Stimulated activated CD4-positive, alpha-beta T cell treated with anti-CD3 and anti-CD28 coated beads, Interleukin-2, amount 100 ng/mL, for 4 hours (primary cell): ENCODE measurements around the gene PNN.
"Not testable (repeated sequence)": the region's sequence is repeated elsewhere in the genome, so short reads cannot be mapped to it uniquely, and the experiment has no call there.

Source experiments
- DNase-seq: peaks from one replicate; pipeline ENCODE4 v3.0.0-alpha.2; 2020; ENCODE audit warnings: low read depth

Gene PNN

DNA sequence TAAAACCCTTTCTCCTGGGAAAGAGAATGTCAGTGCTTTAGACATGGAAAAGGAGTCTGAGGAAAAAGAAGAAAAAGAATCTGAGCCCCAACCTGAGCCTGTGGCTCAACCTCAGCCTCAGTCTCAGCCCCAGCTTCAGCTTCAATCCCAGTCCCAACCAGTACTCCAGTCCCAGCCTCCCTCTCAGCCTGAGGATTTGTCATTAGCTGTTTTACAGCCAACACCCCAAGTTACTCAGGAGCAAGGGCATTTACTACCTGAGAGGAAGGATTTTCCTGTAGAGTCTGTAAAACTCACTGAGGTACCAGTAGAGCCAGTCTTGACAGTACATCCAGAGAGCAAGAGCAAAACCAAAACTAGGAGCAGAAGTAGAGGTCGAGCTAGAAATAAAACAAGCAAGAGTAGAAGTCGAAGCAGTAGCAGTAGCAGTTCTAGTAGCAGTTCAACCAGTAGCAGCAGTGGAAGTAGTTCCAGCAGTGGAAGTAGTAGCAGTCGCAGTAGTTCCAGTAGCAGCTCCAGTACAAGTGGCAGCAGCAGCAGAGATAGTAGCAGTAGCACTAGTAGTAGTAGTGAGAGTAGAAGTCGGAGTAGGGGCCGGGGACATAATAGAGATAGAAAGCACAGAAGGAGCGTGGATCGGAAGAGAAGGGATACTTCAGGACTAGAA, 6.1 kb downstream of the PNN start:
- DNase-seq, result no peak

DNA sequence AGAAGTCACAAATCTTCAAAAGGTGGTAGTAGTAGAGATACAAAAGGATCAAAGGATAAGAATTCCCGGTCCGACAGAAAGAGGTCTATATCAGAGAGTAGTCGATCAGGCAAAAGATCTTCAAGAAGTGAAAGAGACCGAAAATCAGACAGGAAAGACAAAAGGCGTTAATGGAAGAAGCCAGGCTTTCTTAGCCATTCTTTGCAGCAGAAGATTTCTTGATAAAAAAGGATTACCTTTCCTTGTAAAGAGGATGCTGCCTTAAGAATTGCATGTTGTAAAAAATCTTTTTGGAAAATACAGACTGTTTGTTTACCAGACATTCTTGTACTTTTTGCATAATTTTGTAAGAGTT, 6.6 kb downstream of the PNN start:
- no peak for DNase-seq

DNA sequence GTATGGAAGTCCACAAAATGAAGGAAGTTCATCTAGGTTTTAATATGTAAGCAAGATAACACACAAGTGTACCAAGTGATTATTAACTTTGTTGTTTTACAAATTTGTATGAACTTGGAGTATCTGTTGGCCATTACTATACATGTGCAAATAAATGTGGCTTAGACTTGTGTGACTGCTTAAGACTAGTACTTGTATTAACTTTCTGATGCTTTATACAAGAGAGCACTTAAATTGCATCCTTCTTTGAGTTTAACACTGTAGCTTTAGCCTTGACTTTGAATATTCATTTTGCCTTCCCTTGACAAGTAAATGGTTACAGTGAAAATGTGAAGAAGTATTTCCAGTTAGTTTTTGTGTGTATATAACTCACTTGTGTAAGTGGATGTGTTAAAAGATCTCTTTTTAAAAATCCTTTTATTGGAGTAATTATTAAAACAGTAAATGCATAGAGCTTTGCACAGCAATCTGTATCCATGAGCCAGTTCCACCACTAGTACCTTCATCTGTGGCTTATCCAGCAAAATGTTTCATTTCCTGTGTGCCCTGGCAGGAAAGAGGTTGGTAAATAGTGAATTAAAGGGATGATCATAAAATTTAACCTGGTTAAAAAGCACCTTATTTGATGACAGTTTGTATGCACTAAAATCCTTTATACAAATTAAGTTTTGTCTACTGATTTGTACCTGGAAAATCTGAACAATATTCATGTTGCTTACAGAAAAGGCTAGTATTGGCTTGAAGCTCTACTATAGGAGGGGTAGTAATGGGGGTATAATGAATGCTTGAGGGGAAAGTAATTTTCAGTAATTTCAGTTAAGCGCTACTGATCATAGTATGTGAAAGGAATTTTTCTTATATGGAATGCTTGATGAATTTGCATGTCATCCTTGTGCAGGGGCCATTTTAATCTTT, 8.0 kb downstream of the PNN start:
- DNase-seq, result no peak

DNA sequence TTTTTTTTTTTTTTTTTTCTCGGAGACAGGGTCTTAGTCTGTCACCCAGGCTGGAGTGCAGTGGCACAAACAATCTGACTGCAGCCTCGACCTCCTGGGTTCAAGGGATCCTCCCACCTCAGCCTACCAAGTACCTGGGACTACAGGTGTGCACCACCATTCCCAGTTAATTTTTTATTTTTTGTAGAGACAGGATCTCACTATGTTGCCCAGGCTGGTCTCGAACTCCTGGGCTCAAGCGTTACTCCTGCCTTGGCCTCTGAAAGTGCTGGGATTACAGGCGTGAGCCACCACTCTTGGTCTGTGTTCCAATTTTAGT, 8.6 kb downstream of the PNN start:
- DNase-seq, result not testable (repeated sequence)

DNA sequence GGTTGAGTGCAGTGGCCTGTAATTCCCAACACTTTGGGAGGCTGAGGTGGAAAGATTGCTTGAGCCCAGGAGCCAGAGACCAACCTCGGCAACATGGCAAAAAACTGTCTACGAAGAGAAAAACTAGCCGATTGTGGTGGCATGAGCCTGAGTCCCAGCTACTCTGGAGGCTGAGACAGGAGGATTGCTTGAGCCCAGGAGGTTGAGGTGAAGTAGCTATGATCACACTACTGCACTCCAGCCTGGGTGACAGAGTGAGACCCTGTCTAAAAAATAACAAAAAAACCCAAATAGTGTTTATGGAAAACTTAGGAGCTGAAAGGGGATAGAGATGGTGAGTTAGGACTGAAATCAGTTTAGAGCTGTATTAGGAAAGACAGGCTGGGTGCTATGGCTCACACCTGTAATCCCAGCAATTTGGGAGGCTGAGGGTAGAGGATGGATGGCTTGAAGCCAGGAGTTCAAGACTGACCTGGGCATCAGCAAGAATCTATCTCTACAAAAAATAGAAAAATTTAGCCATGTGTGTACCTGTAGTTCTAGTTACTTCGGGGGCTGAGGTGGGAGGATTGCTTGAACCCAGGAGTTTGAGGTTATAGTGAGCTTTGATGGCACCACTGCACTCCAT, 9.7 kb downstream of the PNN start:
- no peak for DNase-seq

DNA sequence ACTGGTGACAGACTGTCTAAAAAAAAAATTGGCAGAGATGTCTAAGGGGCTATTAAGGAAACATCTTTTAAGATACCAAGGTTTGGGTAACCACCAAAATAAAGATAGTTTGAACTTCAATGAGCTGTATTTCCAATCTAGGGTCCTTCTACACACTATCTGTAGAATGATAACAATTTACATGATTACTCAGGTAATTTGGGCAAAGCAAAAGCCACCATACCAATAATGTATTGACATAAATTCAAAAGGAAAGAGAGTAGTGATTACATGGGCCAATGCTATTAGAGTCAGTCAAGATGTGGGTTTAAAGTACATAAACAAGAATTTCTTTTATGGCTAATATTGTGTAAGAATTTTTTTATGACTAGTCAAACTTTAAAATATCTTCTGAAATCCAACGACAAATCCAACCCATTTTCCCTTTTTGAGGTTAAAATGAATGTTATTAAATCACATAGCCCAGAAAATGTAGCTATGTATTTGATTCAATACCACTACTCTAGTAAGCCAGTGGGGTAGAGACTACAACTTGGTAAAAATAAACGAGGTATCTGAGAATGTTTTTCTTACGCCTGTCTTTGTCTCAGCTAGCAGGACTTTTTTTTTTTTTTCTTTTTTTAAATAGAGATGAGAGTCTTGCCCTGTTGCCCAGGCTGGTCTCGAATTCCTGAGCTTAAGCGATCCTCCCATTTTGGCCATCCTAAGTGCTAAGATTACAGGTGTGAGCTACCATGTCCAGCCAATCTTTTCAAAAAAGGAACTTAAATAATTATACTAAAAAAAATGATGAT, 10.4 kb downstream of the PNN start:
- DNase-seq, result no peak

DNA sequence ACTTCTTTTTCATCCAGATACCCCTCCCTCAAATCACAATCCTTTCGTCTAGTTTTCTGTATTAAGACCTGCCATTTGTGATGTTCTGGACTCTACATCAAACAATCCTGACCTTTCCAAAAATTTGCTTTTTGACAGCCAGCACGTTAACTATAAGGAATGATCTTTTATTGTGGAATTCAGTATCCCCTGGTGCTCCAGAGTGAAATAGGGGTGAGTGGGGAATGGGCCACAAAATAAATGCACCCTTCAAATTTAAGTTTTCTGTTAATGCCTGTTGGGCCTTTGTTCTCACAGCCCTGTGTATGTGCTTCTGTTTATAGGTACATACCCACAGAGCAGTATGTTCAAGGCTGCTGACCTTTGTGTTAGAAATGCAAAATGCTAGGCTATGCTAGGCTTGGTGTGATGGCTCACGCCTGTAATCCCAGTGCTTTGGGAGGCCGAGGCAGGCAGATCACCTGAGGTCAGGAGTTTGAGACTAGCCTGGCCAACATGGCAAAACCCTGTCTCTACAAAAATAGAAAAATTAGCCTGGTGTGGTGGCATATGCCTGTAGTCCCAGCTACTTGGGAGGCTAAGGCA, 12.0 kb downstream of the PNN start:
- DNase-seq, result no peak

DNA sequence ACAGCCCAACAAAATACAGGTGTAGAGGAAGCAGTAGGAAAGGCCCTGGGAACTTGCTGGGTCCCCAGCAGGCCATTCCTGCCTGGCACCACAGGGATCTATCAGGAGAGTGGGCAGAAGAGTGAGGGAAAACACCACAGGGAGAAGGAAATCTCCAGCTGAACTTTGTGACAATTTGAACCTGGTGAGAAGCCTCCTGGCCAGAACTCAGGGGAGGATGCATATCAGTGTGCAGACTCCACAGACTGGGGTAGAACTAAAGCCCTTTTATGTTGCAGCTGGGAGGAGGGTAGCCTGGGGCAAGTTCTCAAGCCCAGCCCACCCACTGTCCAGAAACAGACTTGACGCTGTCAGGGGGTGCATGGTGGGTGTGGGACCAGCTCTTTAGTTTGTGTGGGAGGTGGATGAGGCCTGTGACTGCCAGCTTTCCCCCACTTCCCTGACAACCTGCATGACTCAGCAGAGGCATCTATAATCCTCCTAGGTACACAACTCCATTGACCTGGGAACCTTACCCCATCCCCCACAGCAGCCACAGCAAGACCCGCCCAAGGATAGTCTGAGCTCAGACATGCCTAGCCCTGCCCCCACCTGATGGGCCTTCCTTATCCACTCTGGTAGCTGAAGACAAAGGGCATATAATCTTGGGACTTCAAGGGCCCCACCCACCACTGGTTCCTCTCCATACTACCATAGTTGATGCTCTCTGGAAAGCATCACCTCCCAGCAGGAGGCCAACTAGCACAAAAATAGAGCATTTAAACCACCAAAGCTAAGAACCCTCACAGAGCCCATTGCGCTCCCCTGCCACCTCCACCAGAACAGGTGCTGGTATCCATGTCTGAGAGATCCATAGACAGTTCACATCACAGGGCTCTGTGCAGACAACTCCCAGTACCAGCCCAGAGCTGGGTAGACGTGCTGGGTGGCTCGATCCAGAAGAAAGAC, 28.9 kb downstream of the PNN start:
- DNase-seq, result no peak

DNA sequence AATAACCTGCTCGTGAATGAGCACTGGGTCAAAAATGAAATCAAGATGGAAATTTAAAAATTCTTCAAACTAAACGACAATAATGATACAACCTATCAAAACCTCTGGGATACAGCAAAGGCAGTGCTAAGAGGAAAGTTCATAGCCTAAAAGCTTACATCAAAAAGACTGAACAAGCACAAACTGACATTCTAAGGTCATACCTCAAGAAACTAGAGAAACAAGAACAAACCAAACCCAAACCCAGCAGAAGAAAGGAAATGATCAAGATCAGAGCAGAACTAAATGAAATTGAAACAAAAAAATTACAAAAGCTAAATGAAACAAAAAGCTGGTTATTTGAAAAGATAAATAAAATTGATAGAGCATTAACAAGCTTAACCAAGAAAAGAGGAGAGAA, 32.4 kb downstream of the PNN start:
- not testable (repeated sequence) for DNase-seq

DNA sequence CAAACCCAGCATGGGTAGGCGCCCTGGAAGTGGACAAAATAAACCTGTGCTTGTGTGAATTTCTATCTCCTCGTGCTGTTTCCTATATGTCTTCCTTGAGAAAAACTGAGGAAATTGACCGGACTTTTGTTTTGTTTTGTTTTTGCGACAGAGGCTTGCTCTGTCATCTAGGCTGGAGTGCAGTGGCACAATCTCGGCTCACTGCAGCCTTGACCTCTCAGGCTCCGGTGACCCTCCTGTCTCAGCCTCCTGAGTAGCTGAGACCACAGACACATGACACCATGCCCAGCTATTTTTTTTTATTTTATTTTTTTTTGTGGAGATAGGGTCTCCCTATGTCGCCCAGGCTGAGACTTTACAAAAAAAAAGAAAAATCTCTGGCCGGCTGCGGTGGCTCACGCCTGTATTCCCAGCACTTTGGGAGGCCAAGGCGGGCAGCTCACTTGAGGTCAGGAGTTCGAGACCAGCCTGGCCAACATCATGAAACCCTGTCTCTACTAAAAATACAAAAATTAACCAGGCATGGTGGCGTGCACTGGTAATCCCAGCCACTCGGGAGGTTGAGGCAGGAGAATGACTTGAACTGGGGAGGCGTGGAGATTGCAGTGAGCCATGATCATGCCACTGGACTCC, 36.2 kb downstream of the PNN start:
- DNase-seq, result no peak

DNA sequence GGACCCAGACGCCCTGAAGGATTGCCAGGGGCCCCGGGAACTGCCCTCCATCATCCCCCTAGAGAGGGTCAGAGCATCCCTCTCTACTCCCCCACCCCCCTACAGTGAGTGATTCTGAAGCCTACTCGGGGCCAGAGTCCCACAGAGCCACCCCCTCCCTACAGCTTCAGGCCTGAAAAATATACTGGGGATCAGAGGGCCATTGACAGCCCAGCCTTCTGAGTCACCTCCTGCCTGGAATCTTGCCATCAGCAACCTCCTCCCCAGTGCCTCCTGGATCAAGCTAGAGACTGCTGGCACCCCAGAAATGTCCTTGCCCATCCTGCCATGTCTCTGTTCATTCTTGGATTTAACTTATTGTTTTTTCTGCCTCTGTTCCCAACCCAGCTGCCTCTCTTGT, 37.0 kb downstream of the PNN start:
- no peak for DNase-seq

DNA sequence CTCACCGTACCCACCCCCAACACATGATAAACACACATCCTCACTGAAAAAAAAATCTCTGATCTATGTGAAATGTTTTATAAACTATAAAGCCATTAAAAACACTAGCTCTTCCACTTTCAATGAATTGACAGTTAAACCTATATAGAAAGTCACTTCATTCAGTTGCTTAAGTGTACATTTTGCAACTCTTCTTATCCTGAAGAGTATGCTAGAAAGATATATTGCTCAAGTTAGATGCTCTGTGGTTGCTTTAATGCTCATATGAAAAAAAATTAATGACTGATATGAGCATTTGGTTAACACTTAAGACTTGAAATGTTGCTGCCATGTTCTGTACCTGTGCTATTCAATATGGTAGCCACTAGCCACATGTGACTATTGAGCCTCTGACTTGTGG, 37.6 kb downstream of the PNN start:
- DNase-seq, result no peak

DNA sequence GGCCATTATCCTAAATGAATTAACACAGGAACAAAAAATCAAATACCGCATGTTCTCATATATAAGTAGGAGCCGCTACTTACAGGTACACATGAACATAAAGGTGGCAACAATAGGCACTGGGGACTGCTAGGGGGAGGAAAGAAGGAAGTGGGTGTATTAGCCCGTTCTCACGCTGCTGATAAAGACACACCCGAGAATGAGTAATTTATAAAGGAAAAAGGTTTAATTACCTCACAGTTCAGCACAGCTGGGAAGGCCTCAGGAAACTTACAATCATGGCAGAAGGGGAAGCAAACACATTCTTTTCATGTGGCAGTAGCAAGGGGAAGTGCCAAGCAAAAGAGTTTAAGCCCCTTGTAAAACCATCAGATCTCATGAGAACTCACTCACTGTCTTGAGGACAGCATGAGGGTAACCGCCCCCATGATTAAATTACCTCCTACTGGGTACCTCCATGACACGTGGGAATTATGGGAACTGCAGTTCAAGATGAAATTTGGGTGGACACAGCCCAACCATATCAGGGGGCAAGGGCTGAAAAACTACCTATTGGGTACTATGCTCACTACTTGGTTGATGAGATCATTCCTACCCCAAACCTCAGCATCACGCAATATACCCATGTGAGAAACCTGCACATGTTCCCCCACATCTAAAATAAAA, 42.3 kb downstream of the PNN start:
- DNase-seq, result no peak

DNA sequence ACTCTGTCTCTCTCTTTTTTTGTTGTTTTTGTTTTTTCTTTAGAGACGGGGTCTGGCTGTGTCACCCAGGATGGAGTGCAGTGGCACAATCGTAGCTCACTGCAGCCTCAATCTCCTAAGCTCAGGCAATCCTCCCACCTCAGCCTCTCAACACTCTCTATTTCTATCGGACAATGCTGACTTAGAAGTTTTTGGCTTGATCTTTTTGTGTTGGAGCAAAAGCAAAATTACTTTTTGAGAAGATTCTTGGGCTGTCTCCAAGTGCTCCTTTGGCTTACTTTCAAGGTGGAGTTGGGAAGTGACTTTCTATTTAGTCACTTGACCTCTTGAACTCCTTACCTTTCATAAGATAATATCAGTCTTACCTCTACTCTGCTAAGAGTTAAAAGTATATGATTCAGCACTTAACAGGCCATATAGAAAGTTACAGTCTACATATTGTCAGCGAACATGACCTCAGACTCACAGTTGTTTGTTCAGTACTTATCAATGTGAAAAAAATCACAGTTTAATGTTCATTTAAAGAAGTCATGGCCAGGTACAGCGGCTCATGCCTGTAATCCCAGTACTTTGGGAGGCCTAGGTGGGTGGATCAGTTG, 43.2 kb downstream of the PNN start:
- no peak for DNase-seq

DNA sequence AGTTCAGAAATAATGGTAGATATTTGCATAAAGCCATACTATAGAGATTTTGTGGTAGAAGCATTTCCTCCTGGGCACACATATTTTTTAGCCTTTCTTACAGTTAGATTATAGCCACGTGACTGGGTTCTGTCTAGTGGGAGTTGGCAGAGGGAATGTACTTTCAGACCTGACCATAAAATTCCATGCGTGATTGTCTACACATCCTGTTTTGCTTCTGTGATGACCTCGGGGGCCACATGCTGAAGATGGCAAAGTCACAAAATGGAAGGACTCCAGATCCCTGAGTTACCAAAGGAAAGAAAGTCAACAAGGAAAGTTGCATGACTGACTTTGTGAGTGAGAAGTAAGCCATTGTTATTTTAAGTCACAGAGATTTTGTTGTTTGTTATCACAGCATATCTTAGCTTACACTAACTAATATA, 44.0 kb downstream of the PNN start:
- DNase-seq, result no peak

DNA sequence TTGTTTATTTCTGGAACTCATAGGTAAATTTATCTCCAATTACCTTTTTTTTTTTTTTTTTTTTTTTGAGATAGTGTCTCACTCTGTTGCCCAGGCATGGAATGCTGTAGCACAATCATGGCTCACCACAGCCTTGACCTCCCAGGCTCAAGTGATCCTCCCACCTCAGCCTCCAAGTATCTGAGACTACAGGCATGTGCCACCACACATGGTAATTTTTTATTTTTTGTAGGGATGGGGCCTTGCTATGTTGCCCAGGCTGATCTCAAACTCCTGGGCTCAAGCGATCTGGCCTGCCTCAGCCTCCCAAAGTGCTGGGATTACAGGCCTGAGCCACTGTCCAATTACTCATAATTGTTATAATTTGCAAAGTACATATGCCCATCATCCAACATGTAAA, 45.4 kb downstream of the PNN start:
- not testable (repeated sequence) for DNase-seq

DNA sequence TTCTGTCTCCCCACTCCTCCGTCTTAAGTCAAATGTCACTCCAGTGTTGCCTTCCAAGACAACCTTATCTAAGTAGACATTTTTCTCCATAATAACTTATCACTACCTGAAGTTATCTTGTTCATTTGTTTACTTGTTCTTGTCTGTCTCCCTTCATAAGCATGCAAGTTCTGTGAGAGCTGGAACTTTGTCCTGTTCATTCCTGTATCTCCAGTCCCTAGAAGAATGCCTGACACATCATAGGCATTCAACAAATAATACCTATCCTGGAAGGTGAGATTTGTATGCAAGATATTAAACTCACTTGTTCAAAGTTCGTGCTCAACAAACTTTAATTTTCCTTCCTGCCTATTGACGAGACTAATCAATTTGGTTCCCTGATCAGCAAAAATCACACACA, 53.0 kb downstream of the PNN start:
- DNase-seq, result no peak

DNA sequence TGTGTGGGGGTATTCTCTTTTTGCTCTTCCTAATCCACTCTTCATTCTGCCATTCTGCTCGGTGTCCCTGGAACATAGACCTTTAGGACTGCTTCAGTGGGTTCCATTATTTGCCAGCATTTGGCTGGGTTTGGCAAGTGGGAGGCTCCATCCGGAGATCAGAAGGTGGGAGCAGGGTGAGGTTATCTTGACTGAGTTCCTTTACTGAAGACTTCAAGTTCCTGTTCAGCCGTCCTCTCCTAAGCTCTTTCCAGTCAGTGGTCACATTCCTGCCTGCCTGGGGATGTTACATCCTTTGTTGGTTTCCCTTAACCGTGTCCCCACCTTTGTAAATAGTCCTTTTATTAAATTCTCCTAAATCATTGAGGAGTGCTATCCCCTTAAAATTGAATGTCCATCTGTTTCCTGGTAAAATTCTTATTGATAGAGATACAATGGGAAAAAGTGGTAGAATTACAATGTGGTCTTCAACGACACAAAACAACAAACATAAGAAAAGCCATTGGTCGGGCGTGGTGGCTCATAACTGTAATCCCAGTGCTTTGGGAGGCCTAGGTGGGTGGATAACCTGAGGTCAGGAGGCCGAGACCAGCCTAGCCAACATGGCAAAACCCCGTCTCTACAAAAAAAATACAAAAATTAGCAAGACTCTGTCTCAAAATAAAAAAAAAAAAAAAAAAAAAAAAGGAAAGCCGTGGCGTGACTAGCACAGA, 53.6 kb downstream of the PNN start:
- DNase-seq, result no peak

DNA sequence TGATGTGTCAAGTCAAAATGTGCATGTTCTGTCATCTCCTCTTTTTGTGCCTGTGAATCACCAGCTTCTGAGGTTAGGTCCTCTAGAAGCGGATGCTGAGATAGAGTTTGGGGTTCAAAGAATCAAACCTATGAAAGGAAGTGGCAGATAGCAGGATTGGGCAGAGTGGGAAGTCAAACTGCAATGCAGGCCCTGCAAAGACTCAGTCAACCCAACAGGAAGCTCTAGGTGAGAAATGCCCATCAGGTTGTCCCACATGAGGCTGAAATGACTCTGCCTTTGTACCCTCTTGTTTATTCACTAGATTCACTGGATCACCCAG, 54.1 kb downstream of the PNN start:
- DNase-seq, result peak; percentile 36
